Hepatocyte (in vitro differentiated cells): ENCODE results near the gene ULK4.
"Not testable (repeated sequence)": the region's sequence is repeated elsewhere in the genome, so short reads cannot be mapped to it uniquely, and the experiment has no call there.

Experiments
- CTCF ChIP-seq: fragments of 200-600 bp; sonication (generic); IDR thresholded peaks from 2 replicates; pipeline ENCODE4 v1.5.1; 2016; ENCODE audit warnings: antibody characterized with exemption, mild to moderate bottlenecking; ENCODE audit not compliant: poor library complexity
- EZH2 ChIP-seq: fragments of 200-600 bp; sonication (generic); IDR thresholded peaks from 2 replicates; pipeline ENCODE4 v1.6.1; 2016; ENCODE audit warnings: antibody characterized with exemption, mild to moderate bottlenecking, borderline replicate concordance
- EZH2phosphoT487 ChIP-seq: fragments of 200-600 bp; sonication (generic); IDR thresholded peaks from one replicate; pipeline ENCODE4 v1.6.1; 2018; ENCODE audit warnings: antibody characterized with exemption, mild to moderate bottlenecking, low read depth, moderate library complexity; ENCODE audit not compliant: unreplicated experiment, severe bottlenecking

DNA sequence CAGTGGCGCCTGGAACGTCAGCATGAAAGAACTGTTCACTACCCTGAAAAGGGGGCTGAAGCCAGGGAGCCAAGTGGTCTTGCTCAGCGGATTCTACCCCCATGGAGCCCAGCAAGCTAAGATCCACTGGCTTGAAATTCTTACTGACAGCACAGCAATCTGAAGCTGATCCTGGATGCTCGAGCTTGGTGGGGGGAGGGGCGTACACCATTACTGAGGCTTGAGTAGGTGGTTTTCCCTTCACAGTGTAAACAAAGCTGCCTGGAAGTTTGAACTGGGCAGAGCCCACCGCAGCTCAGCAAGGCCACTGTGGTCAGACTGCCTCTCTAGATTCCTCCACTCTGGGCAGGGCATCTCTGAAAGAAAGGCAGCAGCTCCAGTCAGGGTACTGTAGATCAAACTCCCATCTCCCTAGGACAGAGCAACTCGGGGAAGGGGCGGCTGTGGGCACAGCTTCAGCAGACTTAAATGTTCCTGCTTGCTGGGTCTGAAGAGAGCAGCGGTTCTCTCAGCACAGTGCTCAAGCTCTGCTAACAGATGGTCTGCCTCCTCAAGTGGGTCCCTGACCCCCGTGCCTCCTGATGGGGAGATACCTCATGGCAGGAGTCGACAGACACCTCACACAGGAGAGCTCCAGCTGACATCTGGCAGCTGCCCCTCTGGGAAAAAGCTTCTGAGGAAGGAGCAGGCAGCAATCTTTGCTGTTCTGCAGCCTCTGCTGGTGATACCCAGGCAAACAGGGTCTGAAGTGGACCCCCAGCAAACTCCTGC is 591.0 kb downstream of the ULK4 start:
- not testable (repeated sequence) for TF ChIP-seq CTCF, EZH2, EZH2phosphoT487
